GM12874 (cell line): ENCODE results near the gene SLC9A6.

Experiments used
- TF ChIP-seq, protein P1 (sequence below): IDR thresholded peaks from 2 replicates; pipeline ENCODE4 v1.5.1; 2011; ENCODE audit warnings: low read depth, mild to moderate bottlenecking, control low read depth, low read length, moderate library complexity; ENCODE audit not compliant: insufficient read depth

Gene SLC9A6

DNA sequence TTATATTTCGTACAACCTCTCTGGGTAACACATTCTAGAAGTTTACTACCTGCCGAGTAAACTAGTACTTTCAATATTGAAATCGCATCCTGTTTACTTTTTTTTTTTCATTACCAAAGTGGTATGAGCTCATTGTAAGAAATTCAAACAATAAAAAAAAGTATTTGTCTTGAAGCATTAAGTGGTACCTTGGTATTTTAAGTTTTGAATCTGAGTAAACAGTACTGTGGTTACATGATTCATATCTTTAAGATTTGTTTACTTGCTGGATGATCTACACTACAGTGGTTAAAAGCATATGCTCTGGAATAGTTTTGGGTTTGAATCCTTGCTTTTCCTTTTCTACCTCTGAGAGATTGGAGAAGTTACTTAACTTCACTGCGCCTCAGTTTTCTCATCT is 7.6 kb upstream of the SLC9A6 start:
- TF ChIP-seq, protein P1, sequence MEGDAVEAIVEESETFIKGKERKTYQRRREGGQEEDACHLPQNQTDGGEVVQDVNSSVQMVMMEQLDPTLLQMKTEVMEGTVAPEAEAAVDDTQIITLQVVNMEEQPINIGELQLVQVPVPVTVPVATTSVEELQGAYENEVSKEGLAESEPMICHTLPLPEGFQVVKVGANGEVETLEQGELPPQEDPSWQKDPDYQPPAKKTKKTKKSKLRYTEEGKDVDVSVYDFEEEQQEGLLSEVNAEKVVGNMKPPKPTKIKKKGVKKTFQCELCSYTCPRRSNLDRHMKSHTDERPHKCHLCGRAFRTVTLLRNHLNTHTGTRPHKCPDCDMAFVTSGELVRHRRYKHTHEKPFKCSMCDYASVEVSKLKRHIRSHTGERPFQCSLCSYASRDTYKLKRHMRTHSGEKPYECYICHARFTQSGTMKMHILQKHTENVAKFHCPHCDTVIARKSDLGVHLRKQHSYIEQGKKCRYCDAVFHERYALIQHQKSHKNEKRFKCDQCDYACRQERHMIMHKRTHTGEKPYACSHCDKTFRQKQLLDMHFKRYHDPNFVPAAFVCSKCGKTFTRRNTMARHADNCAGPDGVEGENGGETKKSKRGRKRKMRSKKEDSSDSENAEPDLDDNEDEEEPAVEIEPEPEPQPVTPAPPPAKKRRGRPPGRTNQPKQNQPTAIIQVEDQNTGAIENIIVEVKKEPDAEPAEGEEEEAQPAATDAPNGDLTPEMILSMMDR = no peak

GRCh38 chrX:135981010-135981409 is 4.2 kb upstream of the SLC9A6 start:
- TF ChIP-seq, protein P1 = no peak

DNA sequence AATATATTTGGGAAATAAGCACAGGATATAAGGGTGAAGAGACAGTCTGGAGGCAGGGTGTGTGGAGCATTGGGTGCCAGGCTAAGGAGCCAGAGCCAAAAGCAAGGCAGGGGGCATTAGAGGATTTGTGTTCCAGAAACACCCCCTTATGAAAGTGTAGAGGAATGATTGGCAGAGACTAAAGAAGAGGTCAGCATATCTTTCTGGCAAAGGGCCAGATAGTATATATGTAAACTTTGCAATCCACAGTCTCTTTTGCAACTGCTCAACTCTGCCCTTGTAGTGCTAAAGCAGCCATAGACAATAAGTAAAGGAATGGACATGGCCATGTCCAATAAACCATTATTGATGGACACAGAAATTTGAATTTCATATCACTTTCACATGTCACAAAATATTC is 3.6 kb upstream of the SLC9A6 start:
- TF ChIP-seq, protein P1 = no peak

GRCh38 chrX:135982860-135983259 is 2.4 kb upstream of the SLC9A6 start:
- TF ChIP-seq, protein P1 = no peak

DNA sequence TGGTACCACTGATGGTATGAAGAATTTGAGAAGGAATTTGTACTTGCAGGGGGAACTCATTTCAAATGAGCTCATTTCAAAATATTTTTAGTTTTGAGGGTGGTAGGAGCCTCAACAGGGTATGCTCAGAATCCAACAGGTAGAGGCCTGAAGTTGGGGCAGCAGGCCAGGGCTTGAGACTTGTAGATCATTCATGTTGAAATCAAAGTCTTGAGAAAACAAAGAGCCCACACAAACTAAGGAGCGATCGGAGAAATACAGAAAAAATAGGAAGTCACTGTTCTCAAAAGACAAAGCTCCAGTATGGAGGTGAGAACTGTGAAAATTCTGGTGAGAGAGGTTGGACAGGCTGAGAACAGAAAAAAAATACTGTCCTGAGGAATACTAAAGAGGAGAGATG is 979 bp upstream of the SLC9A6 start:
- TF ChIP-seq, protein P1 = no peak

- TF ChIP-seq, protein P1 = no peak
These were observed 461 bp upstream of the SLC9A6 start for GRCh38 chrX:135984791-135985156.

- TF ChIP-seq, protein P1 = no peak
These were observed 707 bp downstream of the SLC9A6 start for GRCh38 chrX:135985973-135986310.

DNA sequence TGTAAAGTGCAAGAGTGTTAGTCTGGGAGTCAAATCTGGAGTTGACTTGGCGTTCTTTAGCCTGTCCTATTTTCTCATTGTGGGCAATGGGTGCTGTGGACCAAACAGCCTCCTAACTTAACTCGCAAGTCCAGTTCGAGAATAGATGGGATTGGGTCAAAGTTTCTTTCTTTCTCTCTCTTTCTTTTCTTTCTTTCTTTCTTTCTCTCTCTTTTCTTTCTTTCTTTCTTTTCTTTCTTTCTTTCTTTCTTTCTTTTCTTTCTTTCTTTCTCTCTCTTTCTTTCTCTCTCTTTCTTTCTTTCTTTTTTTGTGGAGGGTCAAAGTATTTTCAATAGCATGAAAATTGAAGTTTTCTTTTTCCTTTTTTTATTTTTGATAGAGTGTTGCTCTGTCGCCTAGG is 3.0 kb downstream of the SLC9A6 start:
- TF ChIP-seq, protein P1 = no peak
